ENCODE measurements around the gene OTUD5.

- no peak for TF ChIP-seq CTCF (IDR thresholded peaks at IDR 0.05; ENCODE audit: low read length)
- no peak for TF ChIP-seq EZH2phosphoT487 (IDR thresholded peaks at IDR 0.05; ENCODE audit: low read length)
Measured at GRCh38 chrX:48935301-48935670, 22.1 kb downstream of the OTUD5 start.

Measured in MM.1S (cell line).